Fibroblast of skin of right quadriceps (primary cell): Measurements from ENCODE around the gene IGIP.

ENCODE experiments used
- DNase-seq: peaks from one replicate; pipeline ENCODE4 v3.0.0-alpha.2; 2013

IGIP gene

DNA sequence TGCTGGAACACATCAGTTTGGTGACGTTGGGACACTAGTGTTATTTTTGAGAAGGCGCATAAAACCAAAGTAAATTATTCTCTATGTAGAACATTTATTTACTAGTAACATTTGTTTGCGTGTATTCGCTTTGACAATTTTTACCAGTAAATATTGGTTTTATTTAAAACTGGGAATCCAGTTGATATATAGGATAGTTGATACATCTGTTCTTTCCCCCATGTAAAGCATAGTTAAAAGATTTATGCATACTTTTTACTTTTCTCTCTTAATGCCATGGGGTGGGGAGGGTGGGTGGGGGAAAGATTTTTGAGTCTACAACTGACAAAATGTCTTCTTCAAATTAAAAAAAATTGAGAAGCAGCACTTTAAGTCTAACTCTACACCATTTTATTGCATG is at the start of gene IGIP:
Gene IGIP (plus strand): TSS at position 301 of the 400 bp plus-strand sequence. CDS start 2,540 bp downstream, outside the sequence.
- no peak for DNase-seq

DNA sequence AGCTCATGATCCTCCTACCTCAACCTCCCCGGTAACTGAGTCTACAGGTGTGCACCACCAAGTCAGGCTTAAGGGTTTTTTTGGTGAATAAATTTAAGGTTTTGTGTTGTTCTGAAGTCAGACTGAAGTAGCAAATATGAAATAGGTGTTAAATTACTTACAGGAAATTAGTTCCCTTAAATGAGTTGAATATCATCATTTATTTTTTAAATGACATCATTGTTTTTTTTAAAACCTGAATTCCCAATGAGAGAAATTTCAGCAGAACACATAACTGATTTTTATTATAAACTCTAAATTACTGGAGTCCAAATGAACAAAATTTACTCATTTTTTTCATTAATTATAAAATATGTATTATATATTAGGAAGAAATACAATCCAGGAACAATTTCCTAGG is 49.6 kb upstream of the IGIP start:
- DNase-seq = no peak

DNA sequence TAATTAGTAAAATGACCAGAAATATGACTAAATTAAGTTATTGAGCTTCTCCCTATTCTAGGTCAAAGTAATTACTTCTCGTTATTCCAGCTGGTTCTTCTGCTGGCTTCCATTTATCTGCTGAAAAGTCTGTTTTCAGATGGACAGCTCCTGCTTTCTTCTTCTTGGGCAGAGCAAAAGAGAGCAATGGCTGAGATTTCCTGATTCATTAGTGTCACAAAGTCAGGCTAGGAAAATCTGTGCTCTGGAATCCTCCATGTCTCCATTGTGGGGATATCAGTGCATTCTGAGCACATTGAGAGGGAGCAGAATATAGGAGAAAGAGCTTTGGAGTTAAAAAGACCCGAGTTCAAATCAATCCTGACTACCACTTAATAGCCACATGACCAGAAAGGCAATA is 48.9 kb upstream of the IGIP start:
- DNase-seq = no peak

DNA sequence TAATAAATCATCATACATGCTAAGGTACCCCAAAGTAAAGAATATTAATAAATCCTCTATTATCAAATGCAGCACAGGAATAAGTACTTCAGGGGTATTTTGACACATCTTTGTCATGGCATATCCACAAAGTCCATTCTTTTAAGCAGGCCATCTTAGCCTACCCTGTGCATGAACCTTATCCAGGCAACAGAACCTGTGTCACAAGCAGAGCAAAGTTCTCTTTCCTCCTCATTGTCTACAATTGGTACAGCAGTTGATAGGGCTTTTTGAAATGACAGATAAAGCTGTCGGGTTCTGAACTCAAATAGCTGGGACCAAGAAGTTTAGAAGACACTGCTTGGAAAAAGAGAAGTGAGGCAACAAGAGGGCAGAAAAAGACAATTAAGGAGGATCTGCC is 42.6 kb upstream of the IGIP start:
- DNase-seq = no peak

DNA sequence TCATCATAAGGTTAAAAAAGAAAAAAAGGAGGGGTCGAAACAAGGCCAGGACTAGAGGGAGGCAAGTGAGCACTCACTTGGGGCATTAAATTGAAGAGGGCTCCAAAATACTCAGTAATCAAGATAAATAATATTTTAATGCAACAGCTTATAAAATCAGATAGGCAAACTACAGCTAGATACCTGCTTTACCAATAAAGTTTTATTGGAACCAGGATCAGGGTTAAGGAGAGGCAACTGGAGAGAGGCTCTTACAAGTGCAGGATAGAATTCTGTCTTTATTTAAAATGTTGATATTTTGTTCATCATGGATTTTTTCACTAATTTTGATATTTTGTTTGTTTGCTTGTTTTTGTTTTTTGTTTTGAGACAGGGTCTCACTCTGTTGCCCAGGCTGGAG is 42.1 kb upstream of the IGIP start:
- DNase-seq = no peak

DNA sequence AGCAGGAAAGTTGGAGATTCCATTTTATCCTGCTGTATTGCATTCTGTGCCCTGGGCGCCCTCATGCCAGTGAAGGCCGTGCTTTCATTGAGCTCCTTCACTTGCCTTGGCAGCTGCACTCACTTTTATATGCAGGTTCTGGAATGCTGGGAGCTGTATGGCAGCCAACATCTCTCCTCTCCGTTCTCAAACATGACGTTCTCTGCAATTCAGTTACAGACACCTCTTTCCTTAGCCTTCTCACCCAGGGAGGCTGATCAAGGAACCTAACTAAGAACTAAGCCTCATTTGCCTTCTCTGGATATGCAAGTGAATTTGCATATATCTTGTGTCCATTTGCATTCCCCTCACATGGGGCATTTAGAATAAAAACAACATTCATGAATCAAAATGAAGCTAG is 41.2 kb upstream of the IGIP start:
- DNase-seq = no peak

DNA sequence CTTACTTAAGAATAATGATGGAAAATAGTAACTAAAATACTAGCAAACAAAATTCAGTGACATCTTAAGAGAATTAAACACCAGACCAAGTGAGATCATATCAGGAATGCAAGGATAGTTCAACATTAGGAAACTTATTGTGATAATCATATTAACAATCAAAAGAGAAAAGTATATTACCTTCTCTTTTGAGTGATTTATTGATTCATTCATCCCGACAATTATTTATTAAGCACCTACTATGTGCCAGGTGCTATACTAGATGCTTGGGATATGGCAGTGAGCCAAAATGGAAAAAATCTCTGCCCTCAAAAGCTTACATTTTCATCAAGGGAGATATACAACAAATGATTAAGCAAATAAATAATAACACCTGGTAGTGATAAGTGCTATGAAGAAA is 35.5 kb upstream of the IGIP start:
- no peak for DNase-seq

DNA sequence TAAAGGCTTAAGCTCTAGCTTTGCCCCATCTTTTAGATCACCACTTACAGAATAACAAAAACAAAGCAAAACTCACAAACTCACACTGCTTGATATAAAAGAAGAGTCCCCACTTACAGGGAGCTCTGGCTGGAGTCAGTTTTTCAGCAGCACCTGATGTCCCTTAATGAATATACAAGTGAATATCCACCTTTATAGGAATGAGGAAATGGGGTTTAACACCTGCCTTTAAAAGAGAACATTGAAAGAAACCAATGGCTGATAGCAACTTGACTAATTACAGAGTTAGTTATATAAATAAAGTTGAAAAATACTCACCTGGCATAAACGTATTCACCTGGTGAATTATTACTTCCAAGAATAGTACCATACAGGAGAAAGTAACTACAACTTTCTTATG is 32.6 kb upstream of the IGIP start:
- DNase-seq = no peak

DNA sequence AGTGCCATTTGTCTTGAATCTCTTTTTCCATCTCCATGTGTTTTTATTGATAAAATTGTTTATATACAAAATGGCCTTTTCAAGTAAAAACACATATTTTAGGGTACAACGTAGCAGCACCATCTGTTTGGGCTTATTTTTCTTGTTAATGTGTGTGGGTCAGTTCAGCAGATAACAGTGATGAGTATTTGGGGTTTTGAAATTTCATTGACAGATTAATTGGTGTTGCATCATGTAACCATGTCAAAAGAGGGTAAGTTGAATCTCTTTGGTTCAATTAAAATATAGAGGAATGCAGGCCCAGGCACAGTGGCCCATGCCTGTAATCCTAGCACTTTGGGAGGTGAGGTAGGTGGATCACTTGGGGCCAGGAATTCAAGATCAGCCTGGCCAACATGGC is 31.9 kb upstream of the IGIP start:
- no peak for DNase-seq

DNA sequence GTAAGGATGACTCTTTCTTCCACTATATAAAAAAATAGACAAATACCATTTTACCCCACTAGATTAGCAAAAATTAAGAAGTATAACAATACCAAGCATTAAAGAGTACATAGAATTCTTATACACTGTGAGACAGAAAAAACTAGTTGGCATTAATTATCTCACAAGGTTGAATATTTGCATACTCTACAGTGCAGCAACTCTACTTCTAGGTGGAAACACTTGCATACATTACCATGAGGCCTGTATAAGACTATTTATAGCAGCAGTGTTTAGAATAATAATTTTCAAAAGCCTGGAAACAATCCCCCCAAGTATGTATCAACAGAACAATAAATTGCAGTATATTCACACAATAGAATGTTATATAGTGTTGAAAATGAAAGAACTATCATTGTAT is 30.8 kb upstream of the IGIP start:
- DNase-seq = no peak

DNA sequence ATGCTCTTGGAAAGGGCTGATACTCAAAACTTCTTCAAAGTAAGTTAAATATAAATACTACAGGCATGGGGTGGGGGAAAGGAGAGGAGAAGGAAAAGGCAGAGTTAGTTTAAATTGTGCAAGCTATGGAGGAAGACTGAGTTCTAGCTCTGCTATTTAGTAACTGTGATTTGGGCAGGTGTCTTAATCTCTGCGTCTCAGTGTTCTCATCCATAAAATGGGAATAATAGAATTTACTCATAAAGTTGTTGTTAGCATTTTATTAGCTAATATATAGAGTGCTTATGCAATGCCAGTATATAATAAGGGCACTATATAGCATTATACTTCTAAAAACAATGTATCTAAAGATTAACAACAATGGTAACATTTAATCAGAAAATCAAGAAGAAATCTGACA is 24.6 kb upstream of the IGIP start:
- no peak for DNase-seq

DNA sequence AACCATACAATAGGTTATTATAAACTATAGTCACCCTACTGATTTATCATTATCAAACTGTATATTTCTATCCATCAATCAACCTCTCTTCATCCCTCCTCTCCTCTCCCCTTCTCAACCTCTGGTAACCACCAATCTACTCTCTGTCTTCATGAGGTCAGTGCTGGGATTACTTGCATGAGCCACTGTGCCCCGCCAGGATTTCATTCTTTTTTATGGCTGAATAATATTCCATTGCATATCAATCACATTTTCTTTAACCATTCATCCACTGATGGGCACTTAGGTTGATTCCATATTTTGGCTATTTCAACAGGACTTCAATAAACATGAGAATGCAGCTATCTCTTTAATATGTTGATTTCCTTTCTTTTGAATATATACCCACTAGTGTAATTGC is 22.6 kb upstream of the IGIP start:
- DNase-seq = no peak

DNA sequence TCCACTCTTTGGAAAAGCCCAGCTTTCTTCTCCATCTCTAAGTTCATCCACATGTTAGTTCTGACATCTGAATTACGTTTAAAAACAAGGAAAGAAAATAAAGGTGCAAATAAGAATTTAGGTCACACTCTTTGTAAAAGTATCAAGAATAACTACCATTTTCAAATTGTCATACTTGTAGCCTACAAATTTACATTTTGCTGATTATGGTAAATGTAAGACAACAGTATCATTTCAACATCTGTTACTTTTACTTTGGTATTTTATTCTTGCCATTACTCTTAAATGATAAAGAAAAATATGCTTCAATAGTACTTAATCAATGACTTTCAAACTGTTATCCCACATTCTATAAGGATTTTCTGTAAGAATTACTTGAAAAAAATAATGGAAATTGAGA is 21.6 kb upstream of the IGIP start:
- DNase-seq = no peak

DNA sequence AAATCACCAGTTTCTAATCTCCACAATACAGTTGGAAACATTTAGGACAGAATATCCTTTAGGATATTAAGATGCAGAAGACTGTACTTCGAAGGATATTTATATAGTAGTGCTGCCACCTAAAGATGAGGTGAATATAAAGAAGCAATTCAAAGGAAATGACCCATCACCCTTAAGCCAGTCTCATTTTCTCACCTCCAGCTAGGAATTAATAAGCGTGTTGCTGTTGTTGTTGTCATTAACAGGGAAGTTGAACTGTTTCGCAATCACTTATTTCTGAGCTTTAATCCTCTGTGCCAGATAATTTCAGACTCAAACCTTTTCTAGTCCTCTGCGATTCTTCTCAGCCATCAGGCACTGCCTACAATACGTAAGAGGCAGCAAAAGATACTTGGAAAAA is 19.6 kb upstream of the IGIP start:
- no peak for DNase-seq

DNA sequence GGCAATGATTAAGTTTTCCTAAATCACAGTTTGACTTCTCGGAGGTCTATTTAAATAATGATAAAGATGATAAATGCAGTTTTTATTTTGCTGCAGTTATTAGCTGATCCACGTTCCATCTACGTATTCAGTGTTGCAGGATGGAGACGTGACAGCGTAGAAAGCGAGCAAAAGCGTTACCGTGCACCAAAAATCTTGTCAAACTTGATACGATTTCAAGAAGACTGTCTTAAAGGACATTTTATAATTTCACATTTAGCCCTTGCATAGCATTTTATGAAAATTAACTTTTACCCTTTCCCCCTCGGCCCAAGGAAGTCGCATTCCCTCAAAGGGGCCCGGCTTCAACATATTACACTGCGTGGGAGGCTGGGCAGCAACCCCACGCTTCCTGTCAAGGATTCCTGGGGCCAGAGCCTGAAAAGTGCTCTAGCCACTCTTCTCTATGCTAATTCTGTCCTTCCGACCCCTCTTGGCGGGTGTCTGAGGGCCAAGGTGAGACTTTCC is 18.9 kb upstream of the IGIP start:
- DNase-seq = no peak

DNA sequence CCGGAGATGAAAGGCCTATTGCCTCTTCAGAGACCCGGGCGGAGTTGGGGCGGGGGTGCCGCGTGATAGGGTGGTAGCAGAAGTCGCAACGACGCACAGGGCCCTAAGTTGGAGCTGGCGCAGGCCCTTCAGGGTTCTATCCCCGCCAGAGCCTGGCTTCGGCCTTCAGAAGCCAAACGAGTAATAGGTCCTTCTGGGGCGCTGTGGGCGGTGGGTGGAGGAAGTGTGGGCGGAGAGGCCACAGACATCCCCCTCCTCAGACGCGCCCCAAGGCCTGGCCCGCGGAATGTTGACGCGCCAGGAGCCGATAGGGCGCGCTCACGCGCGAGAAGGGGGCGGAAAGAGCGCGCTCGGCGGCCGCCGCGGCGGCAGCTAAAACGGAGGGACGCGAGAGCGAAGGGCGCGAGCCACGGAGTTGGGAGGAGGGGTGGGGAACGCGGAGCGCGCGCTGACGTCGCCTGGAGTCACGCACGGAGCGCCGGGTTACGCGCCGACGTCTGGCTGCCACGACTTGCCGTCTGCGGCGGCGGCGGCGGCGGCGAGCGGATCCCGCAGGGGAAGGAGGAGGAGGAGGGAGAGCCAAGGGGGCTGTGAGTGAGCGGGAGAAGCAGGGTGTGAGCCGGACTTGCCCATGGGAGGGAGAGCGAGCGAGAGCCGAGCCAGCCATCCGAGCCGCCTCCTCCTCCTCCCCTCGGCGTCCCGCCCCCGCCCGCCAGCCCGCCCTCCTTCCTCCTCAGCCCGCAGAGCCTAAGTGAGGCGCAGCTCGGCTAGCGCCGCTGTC is 18.2 kb upstream of the IGIP start:
- peak; percentile 93 for DNase-seq

DNA sequence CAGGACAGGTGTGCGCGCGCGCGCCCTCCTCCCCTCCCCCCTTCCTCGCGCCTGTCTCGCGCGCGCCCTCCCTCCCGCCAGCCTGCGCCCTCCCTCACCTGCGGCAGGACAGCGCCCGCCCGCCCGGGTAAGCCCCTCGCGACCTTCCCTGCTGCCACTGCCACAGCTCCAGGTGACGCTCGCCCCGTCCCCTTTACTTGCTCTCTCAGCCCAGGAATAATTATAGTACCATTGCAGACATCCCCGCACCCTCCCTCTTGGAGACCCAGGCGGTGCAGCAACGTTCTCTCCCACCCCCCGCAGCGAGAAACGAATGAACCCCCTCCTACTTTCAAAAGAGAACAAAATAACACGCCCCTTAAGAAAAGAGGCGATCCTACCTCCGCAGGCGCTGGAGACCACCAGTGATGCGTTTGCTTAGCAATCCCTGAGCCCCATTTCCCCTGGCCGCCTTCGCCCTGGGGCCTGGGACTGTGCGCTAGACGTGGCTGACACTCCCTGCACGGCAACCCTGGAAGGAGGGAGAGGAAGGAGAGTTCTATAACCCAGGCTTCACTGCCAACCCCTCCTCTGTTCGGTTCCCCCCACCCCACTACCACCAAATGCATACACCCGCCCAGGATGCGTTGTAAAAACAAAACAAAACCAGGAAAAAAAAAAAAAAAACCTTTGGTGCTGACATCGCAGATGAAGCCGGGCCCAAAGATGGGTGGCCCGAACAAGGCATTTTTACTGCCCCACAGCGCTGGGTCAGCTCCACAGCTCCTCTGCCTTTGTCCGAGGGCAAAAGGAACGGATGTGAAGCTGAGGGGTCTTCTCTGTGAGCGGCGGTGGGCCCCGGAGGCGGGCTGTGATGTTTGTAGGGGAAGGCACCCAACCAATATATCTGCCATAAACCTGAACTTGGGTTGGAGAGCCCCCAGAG is 17.4 kb upstream of the IGIP start:
- no peak for DNase-seq

DNA sequence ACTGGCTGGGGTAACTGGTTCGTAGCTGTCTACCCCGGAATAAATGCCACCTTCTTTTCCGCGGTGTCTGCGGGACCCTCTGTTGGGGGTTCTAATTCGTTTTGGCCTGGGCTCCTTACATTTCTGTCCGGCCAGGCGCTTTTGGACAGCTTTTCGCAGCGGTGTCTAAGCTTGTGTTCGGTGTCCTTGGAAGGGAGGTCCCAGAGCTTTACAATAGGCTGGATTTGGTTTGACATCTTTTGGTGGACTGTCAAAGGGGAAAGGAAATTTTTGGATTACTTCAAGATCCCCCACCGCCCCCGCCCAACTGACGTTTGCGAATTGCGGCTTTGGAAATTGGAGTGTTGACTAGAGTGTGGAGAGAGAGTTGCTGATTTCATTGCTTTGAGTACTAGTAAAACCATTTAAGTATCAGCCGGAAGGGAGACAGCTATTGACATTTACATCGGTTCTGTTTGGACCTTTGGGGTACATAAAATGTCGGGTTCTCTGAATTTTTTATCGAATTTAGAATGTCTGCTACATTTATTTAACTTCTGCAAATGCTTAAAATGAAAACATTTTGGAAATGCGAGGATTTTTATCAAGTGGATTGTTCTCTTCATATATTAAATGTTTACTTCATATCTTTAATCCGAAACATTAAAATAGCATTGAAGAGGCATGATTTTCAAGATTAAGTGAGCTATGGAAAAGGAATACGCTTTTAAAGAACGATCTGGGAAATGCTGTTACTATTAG is 16.5 kb upstream of the IGIP start:
- no peak for DNase-seq

DNA sequence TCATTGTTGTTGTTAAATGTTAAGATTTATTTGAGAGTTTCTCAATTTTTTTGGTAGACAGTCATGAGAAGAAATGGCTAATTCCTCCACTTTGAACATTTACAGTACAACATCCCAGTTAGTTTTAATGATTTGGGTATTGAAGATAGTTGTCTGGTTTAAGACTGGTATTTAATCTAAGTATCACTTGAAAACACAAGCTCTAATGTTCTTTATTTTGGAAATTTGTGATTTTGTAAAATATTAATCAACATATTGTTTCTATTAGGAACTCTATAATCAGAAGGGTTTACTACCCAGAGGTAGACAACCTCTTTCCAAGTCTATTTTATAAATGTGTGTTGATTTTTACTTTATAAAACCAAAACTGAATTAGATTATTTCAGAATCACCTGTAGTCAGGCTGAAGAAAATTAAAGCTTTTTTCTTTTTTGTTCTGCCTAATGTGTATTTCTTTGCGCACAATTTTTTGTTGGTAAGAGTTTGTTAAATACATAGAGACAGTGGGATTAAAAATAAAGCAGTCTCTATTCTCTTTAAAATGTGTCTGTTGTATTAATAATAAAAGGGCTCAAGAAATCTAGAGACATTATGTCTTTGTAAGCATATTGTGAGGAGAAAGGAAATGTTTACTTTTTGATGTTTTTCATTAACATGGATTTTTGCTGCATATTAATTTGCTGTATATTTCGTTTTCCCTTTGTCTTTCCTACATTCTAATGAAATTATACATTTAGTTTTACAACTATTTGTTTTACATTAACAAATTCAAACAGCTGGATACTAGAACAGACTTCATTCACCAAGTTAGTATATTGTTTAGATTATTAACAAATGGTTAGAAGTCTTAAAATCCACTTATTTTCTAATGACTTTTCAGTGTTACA is 15.7 kb upstream of the IGIP start:
- DNase-seq = peak; percentile 34

DNA sequence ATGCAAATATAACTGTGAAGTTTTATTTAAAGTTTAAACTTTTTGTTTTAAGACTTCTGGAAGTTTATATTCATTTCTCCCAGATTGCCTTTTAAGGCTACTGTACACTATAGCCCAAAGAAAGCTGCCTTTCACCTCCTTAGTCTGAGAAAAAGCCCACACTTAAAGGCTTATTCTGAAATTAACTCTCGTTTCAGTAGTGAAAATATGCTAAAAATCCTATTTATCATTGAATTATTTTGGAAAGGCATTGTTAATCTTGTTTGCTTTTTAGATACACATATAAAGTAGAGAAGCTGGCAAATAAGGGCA is 15.1 kb upstream of the IGIP start:
- DNase-seq = no peak

DNA sequence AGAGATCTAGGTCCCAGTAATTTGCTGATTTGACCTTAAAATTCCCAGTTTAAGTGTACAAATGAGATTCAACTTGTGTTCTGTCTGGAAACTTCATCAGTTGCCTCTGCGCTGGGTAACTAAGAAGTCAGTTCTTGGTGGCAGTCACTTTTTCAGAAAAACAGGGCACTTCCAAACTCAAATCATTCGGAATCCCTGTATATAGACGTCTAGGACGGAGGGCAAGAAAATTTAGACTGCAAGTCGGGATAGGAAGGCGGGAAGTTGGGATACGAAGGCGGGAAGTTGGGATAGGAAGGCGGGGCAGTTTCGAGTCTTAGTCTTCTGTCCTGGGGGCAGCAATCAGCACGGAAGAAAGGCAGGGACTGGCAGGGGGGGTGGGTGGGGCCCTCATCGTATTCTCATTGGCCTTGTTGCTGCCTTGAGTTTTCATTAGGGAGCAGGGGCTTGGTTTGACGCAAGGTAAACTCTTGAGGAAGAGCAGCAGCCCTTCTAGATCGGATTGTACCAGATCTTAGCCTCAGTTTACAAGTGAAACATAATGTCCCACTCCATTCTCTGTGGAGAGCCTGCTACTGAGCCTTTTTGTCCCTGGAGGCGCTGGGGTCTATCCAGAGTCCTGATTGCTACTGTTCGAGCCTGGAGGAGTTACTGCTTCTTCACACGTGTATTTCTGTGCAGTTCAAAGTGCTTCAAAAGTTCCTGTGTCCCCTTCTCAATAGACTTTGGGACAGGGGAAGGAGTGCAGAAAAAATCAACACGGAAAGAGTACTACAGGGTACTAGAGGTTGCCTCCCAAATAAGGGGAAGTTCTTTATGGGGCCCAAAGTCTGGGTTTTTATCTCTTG is 14.5 kb upstream of the IGIP start:
- no peak for DNase-seq
